ENCODE measurements around the gene CRTC1. TPM values are rescaled to one million over a fixed set of nuclear protein-coding genes. Genes with fewer than 3 reads are reported as not detected.

The CRTC1 gene
- total RNA-seq, 4 donors from 2014 or later = 2.8 to 6.5 (median 5.6) TPM

- TF ChIP-seq CTCF (IDR thresholded peaks at IDR 0.05) = no peak
- ATAC-seq (ENCODE audit: low FRiP score) (no peak), DNase-seq (ENCODE audit: low spot score) (no peak)
Measured at GRCh38 chr19:18777301-18778075, 94.0 kb downstream of the CRTC1 start.

- ATAC-seq (ENCODE audit: low FRiP score) (no peak), DNase-seq (ENCODE audit: low spot score) (no peak)
- TF ChIP-seq CTCF (IDR thresholded peaks at IDR 0.05) = no peak
Measured at GRCh38 chr19:18778076-18778389, 94.6 kb downstream of the CRTC1 start.

- TF ChIP-seq CTCF (IDR thresholded peaks at IDR 0.05) = no peak
- no peak for DNase-seq (ENCODE audit: low spot score)
- no peak for ATAC-seq (ENCODE audit: low FRiP score)
Measured at GRCh38 chr19:18778826-18779495, 95.5 kb downstream of the CRTC1 start.

GRCh38 chr19:18780081-18780480, 96.6 kb downstream of the CRTC1 start:
- TF ChIP-seq CTCF (IDR thresholded peaks at IDR 0.05) = no peak
- ATAC-seq (ENCODE audit: low FRiP score) (no peak), DNase-seq (ENCODE audit: low spot score) (no peak)

- no peak for ATAC-seq (ENCODE audit: low FRiP score)
- TF ChIP-seq CTCF (IDR thresholded peaks at IDR 0.05) = no peak
Measured at GRCh38 chr19:18780631-18781030, 97.2 kb downstream of the CRTC1 start.

GRCh38 chr19:18781047-18781600, 97.6 kb downstream of the CRTC1 start:
- no peak for DNase-seq (ENCODE audit: low spot score)
- no peak for ATAC-seq (ENCODE audit: low FRiP score)
- TF ChIP-seq CTCF (IDR thresholded peaks at IDR 0.05) = no peak

More at GRCh38 chr19:18780631-18781030, 97.2 kb downstream of the CRTC1 start:
- no peak for DNase-seq (ENCODE audit: low spot score)

Data from omental fat pad (tissue), 4 donors.